ENCODE data around the gene ADCY3. TPM values are rescaled to one million over a fixed set of nuclear protein-coding genes. Genes with fewer than 3 reads are reported as not detected.

Gene ADCY3
- total RNA-seq, 1 experiment from 2014 or later, result 6.7 TPM

DNA sequence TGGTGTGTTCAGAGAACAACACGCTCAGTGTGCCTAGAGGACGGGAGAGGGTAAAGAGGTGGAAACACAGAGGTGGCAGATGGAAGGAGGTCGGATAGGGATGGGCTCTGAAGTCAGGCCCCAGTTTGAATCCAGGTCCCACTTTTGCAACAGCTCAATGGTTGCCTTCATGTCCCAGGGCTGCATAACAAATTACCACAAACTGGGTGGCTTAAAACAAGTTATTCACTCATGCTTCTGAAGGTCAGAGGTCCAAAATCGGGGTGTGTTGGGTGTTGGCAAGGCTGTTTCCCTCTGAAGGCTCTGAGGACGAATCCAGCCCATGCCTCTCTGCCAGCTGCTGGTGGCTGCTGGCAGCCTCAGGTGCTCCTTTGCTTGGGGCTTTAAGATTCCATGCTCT is 12.7 kb upstream of the ADCY3 start:
- Histone ChIP-seq H3K4me3 (no peak overlapping the region), H3K27me3 (no peaks in the 10 kb centered on the region), H3K36me3 (no peaks in the 10 kb centered on the region), H3K9me3 (no peaks in the 10 kb centered on the region)
- DNase-seq, result no peak

DNA sequence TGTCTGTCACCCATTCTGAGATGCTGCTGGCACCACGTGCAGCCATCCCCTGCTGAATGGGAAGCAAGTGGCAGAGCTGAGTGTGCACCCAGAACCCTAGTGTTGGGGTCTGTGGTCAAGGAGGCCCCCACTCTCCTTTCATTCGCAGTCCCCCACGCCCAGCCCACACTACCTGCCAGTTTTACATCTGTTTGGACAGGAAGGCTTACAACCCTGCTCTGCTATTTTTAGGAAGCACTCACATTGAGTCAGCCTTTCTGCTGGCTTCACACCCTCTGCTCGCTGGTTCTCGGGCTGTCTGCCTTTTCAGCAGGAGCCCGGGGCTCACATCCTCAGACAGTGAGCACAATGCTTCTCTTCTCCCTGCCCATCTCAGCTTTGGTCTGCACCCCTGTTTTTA is 10.7 kb upstream of the ADCY3 start:
- Histone ChIP-seq H3K27me3 (no peaks in the 10 kb centered on the region), H3K36me3 (no peaks in the 10 kb centered on the region), H3K9me3 (no peaks in the 10 kb centered on the region), H3K4me3 (no peak overlapping the region)
- DNase-seq, result no peak

DNA sequence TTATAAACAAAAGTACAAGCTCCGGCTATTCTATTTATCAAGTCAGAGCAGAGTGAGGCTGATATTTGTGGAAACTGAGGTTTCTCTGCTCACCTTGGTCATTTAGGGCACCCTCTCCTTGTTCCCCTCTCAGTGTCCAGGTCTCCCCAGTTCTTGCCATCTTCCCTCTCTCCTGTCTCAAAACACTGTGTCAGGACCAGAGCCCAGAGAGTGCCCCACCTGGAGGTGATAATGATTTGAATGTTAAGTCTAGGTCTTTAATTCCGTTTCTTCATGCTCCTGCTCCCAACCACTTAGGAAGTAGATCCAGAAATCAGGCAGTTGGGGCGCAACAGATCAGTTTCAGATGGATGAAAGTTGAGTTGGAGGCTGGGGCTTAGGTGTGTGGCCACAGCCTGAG is 9.2 kb upstream of the ADCY3 start:
- H3K27me3 ChIP-seq, result no peaks in the 10 kb centered on the region
- H3K4me3 ChIP-seq, result no peak overlapping the region
- H3K36me3 ChIP-seq, result no peaks in the 10 kb centered on the region
- no peak for DNase-seq
- no peaks in the 10 kb centered on the region for H3K9me3 ChIP-seq

DNA sequence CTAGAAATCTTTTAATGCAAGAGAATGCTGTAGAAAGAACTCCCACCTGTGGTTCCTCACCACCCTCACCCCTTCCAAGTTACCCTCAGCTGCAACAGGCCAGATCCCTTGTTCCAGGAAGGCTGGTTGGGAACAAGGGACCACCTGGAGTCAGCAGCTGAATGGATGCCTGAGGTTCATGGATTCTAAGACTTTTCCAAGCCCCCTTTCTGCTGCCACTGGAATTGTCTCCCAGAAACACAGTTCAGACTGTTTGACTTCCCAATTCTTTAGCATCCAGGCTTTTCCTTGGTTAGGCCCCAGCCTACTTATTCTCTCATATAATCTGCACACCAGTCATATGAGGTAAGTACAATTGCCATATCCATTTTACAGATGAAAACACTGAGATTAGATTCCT is 8.0 kb upstream of the ADCY3 start:
- DNase-seq, result no peak
- no peak overlapping the region for H3K4me3 ChIP-seq
- H3K27me3 ChIP-seq, result no peaks in the 10 kb centered on the region
- H3K9me3 ChIP-seq, result no peaks in the 10 kb centered on the region
- H3K36me3 ChIP-seq, result no peaks in the 10 kb centered on the region

DNA sequence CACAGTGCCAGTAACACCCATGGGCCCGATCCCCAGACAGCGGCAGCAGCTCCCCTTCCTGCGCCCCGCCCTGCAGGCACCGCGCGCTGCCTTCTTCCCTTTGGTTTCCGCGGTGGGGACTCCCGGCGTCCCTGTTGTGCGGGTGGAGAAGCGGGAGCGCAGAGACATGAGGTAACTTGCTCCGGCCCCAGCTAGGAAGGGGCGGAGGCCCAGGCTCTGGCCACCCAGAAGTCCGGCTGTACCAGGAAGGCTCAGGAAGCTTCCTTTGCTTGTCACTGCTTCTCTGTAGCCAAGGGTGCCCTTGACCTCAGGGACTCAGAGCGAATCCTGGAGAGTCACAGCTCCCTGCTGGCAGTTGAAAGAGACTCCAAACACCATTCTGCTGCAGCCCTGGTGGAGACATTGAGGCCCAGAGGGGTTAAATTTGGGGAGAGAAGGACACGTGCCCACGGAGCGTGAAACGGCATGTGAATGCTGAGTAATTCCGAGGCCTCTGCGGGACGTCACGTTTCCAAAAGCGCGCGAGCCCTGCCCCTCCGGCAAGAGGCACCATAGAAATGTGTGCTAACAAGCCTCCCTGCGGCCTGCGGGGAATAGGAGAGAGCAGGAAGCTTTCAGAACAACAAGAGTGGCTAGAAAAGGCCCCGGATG is 6.7 kb upstream of the ADCY3 start:
- no peak for DNase-seq
- Histone ChIP-seq H3K36me3 (no peaks in the 10 kb centered on the region), H3K9me3 (no peaks in the 10 kb centered on the region), H3K27me3 (no peaks in the 10 kb centered on the region), H3K4me3 (no peak overlapping the region)

DNA sequence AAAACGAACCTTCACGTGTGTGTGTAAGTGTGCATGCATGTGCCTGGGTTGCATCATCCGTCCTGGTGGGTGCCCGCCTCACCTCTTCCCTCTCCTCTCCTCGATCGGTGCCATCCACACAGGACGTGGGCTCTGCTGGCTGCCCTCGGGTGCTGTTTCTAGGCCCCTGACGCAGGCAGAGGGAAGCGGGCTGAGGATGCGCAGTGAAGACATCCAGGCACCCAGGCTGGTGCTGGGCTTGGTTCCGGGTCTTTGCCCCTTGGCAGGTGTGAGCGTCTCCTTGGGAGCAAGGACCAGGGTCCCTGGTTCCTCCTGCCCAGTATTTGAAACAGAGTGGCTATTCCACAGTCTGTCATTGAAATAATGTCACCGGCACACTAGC is 6.2 kb upstream of the ADCY3 start:
- Histone ChIP-seq H3K4me3 (no peak overlapping the region), H3K27me3 (no peaks in the 10 kb centered on the region), H3K36me3 (no peaks in the 10 kb centered on the region), H3K9me3 (no peaks in the 10 kb centered on the region)
- no peak for DNase-seq

DNA sequence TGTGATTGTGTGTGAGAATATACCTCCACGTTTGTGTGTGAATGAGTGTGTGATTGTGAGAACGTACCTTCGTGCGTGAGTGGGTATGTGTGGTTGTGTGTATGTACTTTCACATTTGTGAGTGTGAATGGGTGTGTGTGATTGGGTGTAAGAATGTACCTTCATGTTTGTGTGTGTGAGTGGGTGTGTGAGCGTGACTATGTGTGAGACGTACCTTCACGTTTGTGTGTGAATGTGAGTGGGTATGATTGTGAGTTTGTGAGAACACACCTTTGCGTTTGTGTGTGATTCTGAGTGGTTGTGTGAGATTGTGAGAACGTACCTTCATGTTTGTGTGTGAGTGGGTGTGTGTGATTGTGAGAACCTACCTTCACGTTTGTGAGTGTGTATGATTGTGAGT is 5.8 kb upstream of the ADCY3 start:
- H3K27me3 ChIP-seq, result no peaks in the 10 kb centered on the region

DNA sequence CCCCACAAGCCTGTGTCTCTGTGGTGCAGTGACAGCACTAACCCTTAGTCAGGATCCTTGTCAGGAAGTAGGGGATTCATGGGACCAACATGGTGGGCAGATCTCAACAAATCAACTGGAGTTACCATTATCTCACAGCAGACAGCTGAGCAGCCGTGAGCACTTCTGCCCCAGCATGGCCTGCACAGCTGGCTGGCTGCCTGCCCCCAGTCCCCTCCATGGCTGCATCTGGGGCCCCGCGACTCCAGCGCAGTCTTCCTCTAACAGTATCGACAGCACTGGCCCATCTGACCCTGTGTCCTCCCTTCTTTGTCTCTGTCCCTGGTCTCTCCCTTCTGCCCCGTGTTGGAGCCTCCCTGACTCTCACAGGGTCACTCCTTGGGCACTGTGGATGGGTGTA is 4.7 kb upstream of the ADCY3 start:
- H3K27me3 ChIP-seq, result no peaks in the 10 kb centered on the region
- H3K36me3 ChIP-seq, result no peaks in the 10 kb centered on the region
- DNase-seq, result no peak
- H3K4me3 ChIP-seq, result no peak overlapping the region
- H3K9me3 ChIP-seq, result no peaks in the 10 kb centered on the region

More for the DNA sequence above, 5.8 kb upstream of the ADCY3 start:
- H3K9me3 ChIP-seq, result no peaks in the 10 kb centered on the region
- H3K4me3 ChIP-seq, result no peak overlapping the region
- no peaks in the 10 kb centered on the region for H3K36me3 ChIP-seq
- no peak for DNase-seq

DNA sequence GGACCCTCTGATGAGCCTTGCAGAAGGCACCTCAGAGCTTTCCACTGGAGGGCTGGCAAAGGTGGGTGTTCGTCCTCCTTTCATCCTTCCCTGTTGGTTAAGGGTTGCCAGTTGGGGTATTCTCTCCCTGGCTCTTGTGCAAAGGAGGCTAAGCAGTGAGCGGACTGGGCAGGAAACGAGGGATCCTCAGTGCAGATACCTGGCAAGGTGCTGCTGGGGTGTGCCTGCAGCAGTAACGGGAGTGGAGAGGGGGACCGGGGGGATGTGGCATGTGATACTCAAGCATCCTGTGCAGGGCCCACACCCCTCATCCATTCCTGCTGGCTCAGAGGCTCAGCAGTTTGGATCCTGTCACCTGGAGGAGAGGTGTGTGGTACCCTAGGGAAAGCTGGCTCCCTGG is 4.2 kb upstream of the ADCY3 start:
- Histone ChIP-seq H3K9me3 (no peaks in the 10 kb centered on the region), H3K27me3 (no peaks in the 10 kb centered on the region)
- no peak for DNase-seq

DNA sequence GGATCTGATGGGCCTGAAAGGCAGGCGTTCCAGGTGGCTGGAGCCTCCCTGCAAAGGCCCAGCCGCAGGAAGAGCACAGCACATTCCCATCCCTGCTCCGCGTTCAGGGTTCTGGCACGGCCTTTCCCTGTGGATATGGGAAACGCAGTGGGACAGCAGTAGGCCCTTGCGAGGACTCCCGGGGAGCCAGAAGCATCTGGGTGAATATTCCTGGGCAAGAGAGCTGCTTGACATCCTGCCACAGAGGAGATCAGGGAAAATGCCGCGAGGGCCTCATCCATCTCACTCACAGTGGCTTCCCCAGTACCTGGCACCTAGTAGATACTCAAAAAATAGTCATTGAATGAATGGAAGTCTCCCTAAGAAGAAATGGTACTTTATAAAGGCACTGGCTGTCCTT is 3.1 kb upstream of the ADCY3 start:
- no peaks in the 10 kb centered on the region; the same call in 1 of the 2 replicates for H3K36me3 ChIP-seq
- H3K27me3 ChIP-seq, result no peaks in the 10 kb centered on the region
- no peaks in the 10 kb centered on the region for H3K9me3 ChIP-seq
- DNase-seq, result no peak
- no peak overlapping the region for H3K4me3 ChIP-seq

More for the DNA sequence above, 4.2 kb upstream of the ADCY3 start:
- Histone ChIP-seq H3K4me3 (no peak overlapping the region), H3K36me3 (no peaks in the 10 kb centered on the region)

DNA sequence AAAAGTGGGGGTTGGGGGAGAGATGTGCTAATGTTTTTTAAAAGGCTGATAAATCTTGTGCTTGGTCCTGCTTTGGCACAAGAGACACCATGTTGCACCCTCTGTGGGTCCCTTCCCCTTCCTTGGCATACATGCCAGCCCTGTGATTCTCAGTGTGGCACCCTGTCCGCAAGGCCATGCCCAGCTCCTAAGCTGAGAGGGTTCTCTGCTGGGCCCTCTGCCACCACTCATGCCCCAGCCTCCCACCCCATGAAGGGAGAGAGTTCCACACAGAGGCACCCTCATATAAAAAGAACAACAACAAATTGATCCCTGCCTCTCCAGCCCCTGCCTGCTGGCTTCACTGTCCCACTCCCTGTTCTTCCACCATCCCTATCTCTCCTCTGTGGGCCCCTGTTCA is 2.5 kb upstream of the ADCY3 start:
- DNase-seq, result no peak
- no peaks in the 10 kb centered on the region; the same call in 1 of the 2 replicates for H3K36me3 ChIP-seq
- H3K4me3 ChIP-seq, result no peak overlapping the region
- no peaks in the 10 kb centered on the region for H3K27me3 ChIP-seq
- H3K9me3 ChIP-seq, result no peaks in the 10 kb centered on the region

DNA sequence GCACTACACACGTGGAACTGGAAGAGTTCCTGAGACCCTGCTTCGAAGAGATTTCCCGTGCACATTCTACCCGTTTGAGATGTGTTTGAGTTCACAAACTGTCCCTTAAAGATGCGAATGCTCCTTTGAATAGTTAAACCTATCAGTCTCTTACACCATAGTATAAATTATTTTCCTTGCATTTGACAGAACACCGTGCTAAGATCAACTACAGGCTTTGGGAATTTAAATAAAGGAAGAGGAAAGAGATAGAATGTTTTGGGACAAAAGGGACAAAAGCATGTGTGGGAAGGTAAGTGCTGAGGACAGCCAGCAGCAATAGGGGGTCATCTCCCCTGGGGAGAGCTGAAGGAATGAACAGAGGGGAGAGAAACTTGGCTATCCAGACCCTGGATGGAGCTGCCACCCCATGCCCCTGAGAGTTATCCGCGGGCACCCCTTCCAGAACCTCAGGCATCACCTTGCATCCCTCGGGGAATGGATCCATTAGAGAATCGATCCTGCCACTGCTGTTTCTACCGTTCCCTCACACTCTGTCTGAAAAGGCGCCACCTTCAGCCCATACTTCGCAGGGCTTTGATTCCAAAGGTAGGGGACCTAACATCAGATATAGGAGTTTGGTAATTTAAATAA is 888 bp upstream of the ADCY3 start:
- Histone ChIP-seq H3K36me3 (no peaks in the 10 kb centered on the region; the same call in 1 of the 2 replicates), H3K9me3 (no peaks in the 10 kb centered on the region), H3K4me3 (peak overlapping the region; percentile 49), H3K27me3 (no peaks in the 10 kb centered on the region)
- DNase-seq, result no peak

DNA sequence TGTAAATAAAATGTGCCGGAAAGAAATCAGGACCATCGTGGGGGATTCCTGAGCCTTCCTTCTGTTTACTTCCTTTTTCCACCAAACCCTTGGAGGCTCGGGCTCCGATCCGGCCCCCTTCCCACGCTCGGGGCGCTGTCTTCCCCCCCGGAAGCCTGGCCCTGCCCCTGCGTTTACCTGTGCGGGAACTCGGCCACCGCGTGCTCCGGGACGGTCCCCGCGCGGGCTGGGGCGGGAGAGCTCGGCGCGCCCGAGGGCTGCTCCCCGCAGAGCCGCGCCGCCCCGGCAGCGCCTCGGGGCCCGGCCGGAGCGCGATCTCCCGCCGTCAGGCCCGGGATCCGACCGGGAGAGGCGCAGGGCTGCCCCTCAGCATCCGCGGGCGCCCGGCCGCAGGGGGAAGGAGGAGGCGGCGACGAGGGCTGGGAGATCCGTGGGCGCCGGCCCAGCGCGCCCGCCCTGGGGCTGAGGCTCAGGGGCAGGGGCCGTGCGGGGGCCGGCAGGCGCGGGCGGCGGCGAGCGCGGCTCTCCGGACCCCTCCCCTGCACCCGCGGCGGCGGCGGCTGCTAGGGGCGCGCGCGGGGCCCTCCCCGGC is 435 bp downstream of the ADCY3 start:
- Histone ChIP-seq H3K27me3 (no peaks in the 10 kb centered on the region), H3K9me3 (no peaks in the 10 kb centered on the region), H3K4me3 (peak overlapping the region; percentile 48), H3K36me3 (no peaks in the 10 kb centered on the region; the same call in none of the 2 replicates)
- DNase-seq, result peak; percentile 37

DNA sequence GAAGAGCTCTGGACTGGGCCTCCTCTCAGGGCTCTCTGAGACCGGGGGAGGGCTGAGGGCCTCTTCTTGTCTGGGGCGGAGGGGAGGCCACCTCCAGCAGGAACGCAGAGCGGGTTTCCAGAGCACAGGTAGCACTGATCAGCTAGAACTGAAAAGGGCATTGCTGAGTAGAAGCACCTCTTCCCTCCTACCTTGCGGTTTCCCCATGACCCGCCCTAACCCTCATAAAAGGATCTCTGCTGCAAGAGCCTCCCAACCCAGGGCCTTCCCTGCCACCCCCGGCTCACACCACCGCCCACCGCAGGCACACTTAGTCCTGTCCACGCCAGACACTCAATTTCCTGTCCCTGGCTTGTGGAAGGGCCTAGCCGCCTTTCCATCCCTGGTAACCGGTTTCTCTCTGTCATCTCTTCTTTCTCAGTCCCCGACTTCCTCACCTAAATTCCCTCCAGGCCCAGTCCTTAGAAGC is 966 bp downstream of the ADCY3 start:
- Histone ChIP-seq H3K27me3 (no peaks in the 10 kb centered on the region), H3K4me3 (peak overlapping the region; percentile 48), H3K9me3 (no peaks in the 10 kb centered on the region), H3K36me3 (no peaks in the 10 kb centered on the region; the same call in none of the 2 replicates)
- DNase-seq, result peak; percentile 26

DNA sequence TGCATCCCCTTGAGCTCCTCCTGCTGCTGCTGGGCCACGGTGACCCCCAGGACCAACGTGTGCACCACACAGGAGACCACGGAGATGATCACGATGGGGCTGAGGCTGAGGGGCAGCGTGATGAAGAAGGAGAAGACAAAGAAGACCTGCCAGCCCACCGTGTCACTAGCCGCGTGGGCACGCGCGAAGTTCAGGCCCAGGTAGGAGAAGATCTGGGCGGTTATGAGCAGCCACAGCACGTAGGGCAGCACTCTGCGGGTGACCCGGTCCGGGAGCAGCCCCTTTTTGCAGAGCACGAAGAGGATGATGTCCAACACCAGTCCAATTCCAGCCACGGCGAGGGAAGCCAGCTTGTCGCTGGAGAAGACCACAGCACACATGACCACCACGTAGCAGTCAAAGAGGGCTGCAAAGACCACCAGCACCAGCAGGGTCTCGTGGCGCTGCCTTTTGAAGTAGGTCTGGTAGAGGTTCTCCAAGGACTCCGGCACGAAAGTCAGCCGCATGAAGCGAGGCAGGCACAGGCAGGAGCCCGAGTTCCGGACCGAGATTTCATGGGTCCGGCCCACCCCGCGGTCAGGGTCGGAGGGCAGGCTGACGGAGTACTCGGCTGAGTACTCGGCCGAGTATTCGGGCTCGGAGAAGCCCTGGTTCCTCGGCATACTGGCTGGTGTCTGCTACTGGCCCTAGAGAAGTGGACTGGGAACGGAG is 1.6 kb downstream of the ADCY3 start:
- no peaks in the 10 kb centered on the region; the same call in none of the 2 replicates for H3K36me3 ChIP-seq
- DNase-seq, result no peak
- peak overlapping the region; percentile 48; the same call in 1 of the 2 replicates for H3K4me3 ChIP-seq
- no peaks in the 10 kb centered on the region for H3K27me3 ChIP-seq
- H3K9me3 ChIP-seq, result no peaks in the 10 kb centered on the region

DNA sequence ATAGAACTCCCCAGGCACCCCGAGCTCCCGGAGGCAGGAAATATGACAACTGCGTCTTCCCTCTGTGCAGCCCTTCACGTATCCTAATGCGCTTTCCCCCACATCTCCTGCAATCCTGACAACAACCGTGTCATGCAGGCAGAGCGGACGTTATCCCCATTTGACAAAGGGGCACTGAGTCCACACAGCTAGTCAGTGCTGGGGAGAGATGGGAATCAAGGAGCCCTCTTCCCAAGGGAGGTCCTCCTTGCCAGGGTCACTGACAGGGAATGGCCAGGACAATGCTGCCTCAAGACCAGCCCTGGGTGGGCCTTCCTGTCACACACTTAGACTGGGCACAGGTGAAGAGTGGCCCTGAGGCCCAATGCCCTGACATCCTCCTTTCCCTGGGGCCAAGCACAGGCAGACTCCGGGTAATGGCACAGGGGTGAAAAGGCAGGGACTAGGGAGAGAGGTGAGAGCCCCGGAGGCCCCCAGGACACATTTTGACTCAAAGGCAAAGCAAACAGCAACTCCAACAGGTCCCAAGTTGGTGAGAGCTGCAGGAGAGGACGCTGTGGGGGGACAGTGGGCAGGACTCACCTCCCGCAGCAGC is 2.2 kb downstream of the ADCY3 start:
- Histone ChIP-seq H3K27me3 (no peaks in the 10 kb centered on the region), H3K9me3 (no peaks in the 10 kb centered on the region), H3K4me3 (no peak overlapping the region), H3K36me3 (no peaks in the 10 kb centered on the region; the same call in none of the 2 replicates)
- no peak for DNase-seq

DNA sequence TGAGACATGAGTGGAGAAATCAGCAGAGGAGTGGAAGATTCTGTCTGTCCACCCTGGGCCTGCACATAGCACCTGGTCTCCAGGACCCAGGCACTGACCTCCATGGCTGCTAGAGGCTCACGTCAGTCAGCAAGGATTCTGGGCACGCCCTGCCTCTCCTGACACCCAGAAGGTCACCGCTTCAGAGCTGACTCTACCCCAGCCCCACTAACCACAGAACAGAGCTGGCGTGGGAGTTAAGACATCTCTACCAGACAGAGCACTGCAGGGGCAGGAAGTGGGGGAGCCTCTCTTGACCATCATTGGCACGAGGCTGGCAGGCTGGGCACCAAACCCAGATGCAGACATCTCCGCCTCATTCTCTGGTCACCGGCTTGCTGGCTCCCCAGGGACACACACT is 3.0 kb downstream of the ADCY3 start:
- Histone ChIP-seq H3K9me3 (no peaks in the 10 kb centered on the region), H3K36me3 (no peaks in the 10 kb centered on the region; the same call in none of the 2 replicates), H3K4me3 (no peak overlapping the region), H3K27me3 (no peaks in the 10 kb centered on the region)
- no peak for DNase-seq

All from MG63 (cell line).